Neural progenitor cell (in vitro differentiated cells): Measurements from ENCODE around the gene CRACR2B. TPM values are rescaled to one million over a fixed set of nuclear protein-coding genes. Genes with fewer than 3 reads are reported as not detected.

Experiments
- DNase-seq: peaks from one replicate; pipeline ENCODE4 v3.0.0-alpha.2; 2016; ENCODE audit warnings: low spot score
- H2AFZ ChIP-seq: fragments of 200-600 bp; sonication (generic); replicated peaks from 2 replicates; pipeline ENCODE4 v1.6.1; 2016; ENCODE audit warnings: antibody characterized with exemption
- H3F3A ChIP-seq: fragments of 200-600 bp; sonication (generic); 2 replicates; pipeline ENCODE4 v1.6.1; 2016; ENCODE audit warnings: antibody characterized with exemption, low read depth
- H3K27ac ChIP-seq: fragments of 200-600 bp; sonication (generic); 2 replicates; pipeline ENCODE4 v1.5.1; 2016; ENCODE audit warnings: mild to moderate bottlenecking
- H3K27me3 ChIP-seq: fragments of 200-600 bp; sonication (generic); 2 replicates; pipeline ENCODE4 v1.6.1; 2016; ENCODE audit warnings: mild to moderate bottlenecking, moderate library complexity
- H3K36me3 ChIP-seq: fragments of 200-600 bp; sonication (generic); 2 replicates; pipeline ENCODE4 v1.5.1; 2016
- H3K4me1 ChIP-seq: fragments of 200-600 bp; sonication (generic); 2 replicates; pipeline ENCODE4 v1.6.1; 2016; ENCODE audit warnings: mixed run types
- H3K4me2 ChIP-seq: fragments of 200-600 bp; sonication (generic); 2 replicates; pipeline ENCODE4 v1.6.1; 2016
- H3K4me3 ChIP-seq: fragments of 200-600 bp; sonication (generic); 2 replicates; pipeline ENCODE4 v1.5.1; 2016
- H3K79me2 ChIP-seq: fragments of 200-600 bp; sonication (generic); 2 replicates; pipeline ENCODE4 v1.6.1; 2016; ENCODE audit warnings: low read depth
- H3K9ac ChIP-seq: fragments of 200-600 bp; sonication (generic); 2 replicates; pipeline ENCODE4 v1.6.1; 2016
- H3K9me3 ChIP-seq: fragments of 200-600 bp; sonication (generic); 2 replicates; pipeline ENCODE4 v1.5.1; 2016; ENCODE audit warnings: low read depth
- H4K20me1 ChIP-seq: fragments of 200-600 bp; sonication (generic); 2 replicates; pipeline ENCODE4 v1.6.1; 2016; ENCODE audit warnings: low read depth
- H3K27ac Mint-ChIP-seq: 3 replicates; pipeline ENCODE4 v1.8.0; 2021; ENCODE audit warnings: mixed read lengths
- H3K27me3 Mint-ChIP-seq: 2 replicates; pipeline ENCODE4 v1.8.0; 2022; ENCODE audit warnings: low read depth, mild to moderate bottlenecking, inconsistent platforms, moderate library complexity, mixed read lengths; ENCODE audit not compliant: insufficient read depth
- H3K36me3 Mint-ChIP-seq: 3 replicates; pipeline ENCODE4 v1.8.0; 2021; ENCODE audit warnings: mixed read lengths
- H3K4me1 Mint-ChIP-seq: 3 replicates; pipeline ENCODE4 v1.8.0; 2021; ENCODE audit warnings: mixed read lengths
- H3K4me3 Mint-ChIP-seq: 3 replicates; pipeline ENCODE4 v1.8.0; 2021; ENCODE audit warnings: mild to moderate bottlenecking, moderate library complexity, mixed read lengths
- H3K9me3 Mint-ChIP-seq: 3 replicates; pipeline ENCODE4 v1.8.0; 2020; ENCODE audit warnings: mixed read lengths
- CTCF ChIP-seq: fragments of 200-600 bp; sonication (generic); IDR thresholded peaks from 2 replicates; pipeline ENCODE4 v1.5.1; 2017; ENCODE audit warnings: antibody characterized with exemption, mild to moderate bottlenecking
- EZH2 ChIP-seq: fragments of 200-600 bp; sonication (generic); IDR thresholded peaks from 2 replicates; pipeline ENCODE4 v1.6.1; 2017; ENCODE audit warnings: antibody characterized with exemption, mild to moderate bottlenecking, moderate library complexity
- EZH2phosphoT487 ChIP-seq: fragments of 200-600 bp; sonication (generic); IDR thresholded peaks from 2 replicates; pipeline ENCODE4 v1.6.1; 2017; ENCODE audit warnings: antibody characterized with exemption
- total RNA-seq: library from RNA; depleted of rRNA; stranded (reverse); fragments of >200 nt; gene quantifications from 2 replicates; pipeline ENCODE4 v1.2.3, GENCODE V29; 2015; ENCODE audit warnings: low replicate concordance

The CRACR2B gene
- total RNA-seq, 1 donor from 2014 or later = 3.9 TPM

- Histone ChIP-seq H3K9me3 (no peaks in the 10 kb centered on the region), H3K4me3 (no peak overlapping the region), H3K27ac (no peak overlapping the region), H2AFZ (no peak overlapping the region), H3K4me1 (peaks cover 33% of the 10 kb centered on the region), H3K27me3 (no peaks in the 10 kb centered on the region), H3F3A (peaks cover 26% of the 10 kb centered on the region), H3K9ac (no peak overlapping the region), H3K79me2 (peaks cover 14% of the 10 kb centered on the region), H3K4me2 (no peak overlapping the region), H3K36me3 (no peaks in the 10 kb centered on the region), H4K20me1 (peaks cover 44% of the 10 kb centered on the region)
- peaks cover 20% of the 10 kb centered on the region for H3K4me1 Mint-ChIP-seq
- no peak overlapping the region for H3K27ac Mint-ChIP-seq
- no peaks in the 10 kb centered on the region for H3K9me3 Mint-ChIP-seq
- no peak for DNase-seq
- no peak for TF ChIP-seq EZH2
- TF ChIP-seq CTCF = no peak
- TF ChIP-seq EZH2phosphoT487 = no peak
- H3K36me3 Mint-ChIP-seq = peaks cover 2% of the 10 kb centered on the region
- H3K27me3 Mint-ChIP-seq = peaks cover 7% of the 10 kb centered on the region
- H3K4me3 Mint-ChIP-seq = no peak overlapping the region
Observed at GRCh38 chr11:792535-792821, 35.2 kb upstream of the CRACR2B start.

GRCh38 chr11:792873-793272 lies 34.8 kb upstream of the CRACR2B start:
- TF ChIP-seq CTCF = no peak
- TF ChIP-seq EZH2phosphoT487 = no peak
- no peak for TF ChIP-seq EZH2
- Mint-ChIP-seq H3K4me3 (no peak overlapping the region), H3K27me3 (peaks cover 7% of the 10 kb centered on the region), H3K27ac (no peak overlapping the region), H3K4me1 (peaks cover 20% of the 10 kb centered on the region), H3K9me3 (no peaks in the 10 kb centered on the region), H3K36me3 (peaks cover 2% of the 10 kb centered on the region)
- Histone ChIP-seq H4K20me1 (peaks cover 41% of the 10 kb centered on the region), H3K4me2 (no peak overlapping the region), H3K4me1 (peaks cover 33% of the 10 kb centered on the region), H3F3A (peaks cover 26% of the 10 kb centered on the region), H3K9ac (no peak overlapping the region), H3K9me3 (no peaks in the 10 kb centered on the region), H3K36me3 (no peaks in the 10 kb centered on the region), H3K27me3 (no peaks in the 10 kb centered on the region), H3K79me2 (peaks cover 14% of the 10 kb centered on the region), H3K4me3 (no peak overlapping the region), H3K27ac (no peak overlapping the region), H2AFZ (no peak overlapping the region)
- no peak for DNase-seq

- Histone ChIP-seq H4K20me1 (peaks cover 43% of the 10 kb centered on the region), H3K27me3 (no peaks in the 10 kb centered on the region), H3F3A (peaks cover 26% of the 10 kb centered on the region), H3K36me3 (no peaks in the 10 kb centered on the region), H2AFZ (no peak overlapping the region), H3K27ac (no peak overlapping the region), H3K79me2 (peaks cover 14% of the 10 kb centered on the region), H3K9me3 (no peaks in the 10 kb centered on the region), H3K4me2 (no peak overlapping the region), H3K4me1 (peaks cover 33% of the 10 kb centered on the region), H3K9ac (no peak overlapping the region), H3K4me3 (no peak overlapping the region)
- TF ChIP-seq CTCF = no peak
- no peak for TF ChIP-seq EZH2phosphoT487
- peaks cover 7% of the 10 kb centered on the region for H3K27me3 Mint-ChIP-seq
- H3K9me3 Mint-ChIP-seq = no peaks in the 10 kb centered on the region
- H3K36me3 Mint-ChIP-seq = peaks cover 2% of the 10 kb centered on the region
- H3K27ac Mint-ChIP-seq = no peak overlapping the region
- H3K4me1 Mint-ChIP-seq = peaks cover 20% of the 10 kb centered on the region
- H3K4me3 Mint-ChIP-seq = no peak overlapping the region
- DNase-seq = no peak
Observed at GRCh38 chr11:793556-793955, 34.2 kb upstream of the CRACR2B start.
